H9 (cell line): Measurements from ENCODE around the gene KIF18A. TPM values are rescaled to one million over a fixed set of nuclear protein-coding genes. Genes with fewer than 3 reads are reported as not detected.

Experiments
- DNase-seq: peaks from one replicate; pipeline ENCODE4 v3.0.0-alpha.2; 2017
- H2AFZ ChIP-seq: one replicate; pipeline ENCODE4 v1.6.1; 2013; ENCODE audit warnings: mild to moderate bottlenecking, low read length, control low read depth, moderate library complexity
- H2AK5ac ChIP-seq: 2 replicates; pipeline ENCODE4 v1.6.1; 2013; ENCODE audit warnings: low read length, control low read depth, mixed read lengths; ENCODE audit not compliant: insufficient read length
- H2BK120ac ChIP-seq: one replicate; pipeline ENCODE4 v1.6.1; 2013; ENCODE audit warnings: low read depth, mild to moderate bottlenecking, low read length, control low read depth, inconsistent platforms; ENCODE audit not compliant: poor library complexity, severe bottlenecking
- H2BK12ac ChIP-seq: 2 replicates; pipeline ENCODE4 v1.6.1; 2013; ENCODE audit warnings: low read length, control low read depth, mixed read lengths, low read depth; ENCODE audit not compliant: insufficient read length
- H2BK15ac ChIP-seq: 2 replicates; pipeline ENCODE4 v1.6.1; 2013; ENCODE audit warnings: low read depth, low read length, control low read depth
- H2BK20ac ChIP-seq: one replicate; pipeline ENCODE4 v1.6.1; 2013; ENCODE audit warnings: low read depth, mild to moderate bottlenecking, low read length, control low read depth, inconsistent platforms; ENCODE audit not compliant: poor library complexity, severe bottlenecking
- H2BK5ac ChIP-seq: 2 replicates; pipeline ENCODE4 v1.6.1; 2013; ENCODE audit warnings: low read length, control low read depth, mixed read lengths; ENCODE audit not compliant: insufficient read length
- H3K14ac ChIP-seq: 2 replicates; pipeline ENCODE4 v1.6.1; 2013; ENCODE audit warnings: low read length, control low read depth; ENCODE audit not compliant: insufficient read depth
- H3K18ac ChIP-seq: 2 replicates; pipeline ENCODE4 v1.6.1; 2013; ENCODE audit warnings: low read depth, mild to moderate bottlenecking, mixed read lengths, low read length, control low read depth; ENCODE audit not compliant: insufficient read length
- H3K23ac ChIP-seq: 2 replicates; pipeline ENCODE4 v1.6.1; 2013; ENCODE audit warnings: low read length, control low read depth, mixed read lengths, low read depth; ENCODE audit not compliant: insufficient read length
- H3K23me2 ChIP-seq: 2 replicates; pipeline ENCODE4 v1.6.1; 2013; ENCODE audit warnings: low read depth, mild to moderate bottlenecking, mixed read lengths, low read length, control low read depth; ENCODE audit not compliant: insufficient read length, poor library complexity, severe bottlenecking
- H3K27ac ChIP-seq: 2 replicates; pipeline ENCODE4 v1.5.1; 2013; ENCODE audit warnings: low read length, control low read depth, mixed read lengths, low read depth; ENCODE audit not compliant: insufficient read length
- H3K27me3 ChIP-seq: 2 replicates; pipeline ENCODE4 v1.6.1; 2013; ENCODE audit warnings: low read length, control low read depth, inconsistent platforms; ENCODE audit not compliant: insufficient read depth
- H3K4ac ChIP-seq: 2 replicates; pipeline ENCODE4 v1.6.1; 2013; ENCODE audit warnings: low read depth, mild to moderate bottlenecking, control low read depth, inconsistent platforms, low read length, moderate library complexity
- H3K4me1 ChIP-seq: 2 replicates; pipeline ENCODE4 v1.6.1; 2013; ENCODE audit warnings: low read length, control low read depth, inconsistent platforms; ENCODE audit not compliant: insufficient read depth
- H3K4me2 ChIP-seq: 2 replicates; pipeline ENCODE4 v1.6.1; 2013; ENCODE audit warnings: low read length, control low read depth, mixed read lengths; ENCODE audit not compliant: insufficient read length, insufficient read depth
- H3K56ac ChIP-seq: 2 replicates; pipeline ENCODE4 v1.6.1; 2013; ENCODE audit warnings: low read depth, mild to moderate bottlenecking, mixed read lengths, low read length, control low read depth; ENCODE audit not compliant: insufficient read length
- H3K79me1 ChIP-seq: 2 replicates; pipeline ENCODE4 v1.6.1; 2013; ENCODE audit warnings: low read depth, mild to moderate bottlenecking, moderate library complexity, low read length, control low read depth, inconsistent platforms; ENCODE audit not compliant: insufficient read depth, poor library complexity, severe bottlenecking
- H3K79me2 ChIP-seq: 2 replicates; pipeline ENCODE4 v1.6.1; 2013; ENCODE audit warnings: low read length, control low read depth, inconsistent platforms; ENCODE audit not compliant: insufficient read depth
- H3K9ac ChIP-seq: 2 replicates; pipeline ENCODE4 v1.6.1; 2013; ENCODE audit warnings: low read length, control low read depth, mixed read lengths; ENCODE audit not compliant: insufficient read length; ENCODE audit errors: extremely low read depth
- H3K9me3 ChIP-seq: one replicate; pipeline ENCODE4 v1.6.1; 2013; ENCODE audit warnings: low read depth, low read length, inconsistent platforms; ENCODE audit not compliant: control insufficient read depth
- H3T11ph ChIP-seq: one replicate; pipeline ENCODE4 v1.6.1; 2013; ENCODE audit warnings: mild to moderate bottlenecking, low read length, control low read depth, inconsistent platforms
- H4K20me1 ChIP-seq: one replicate; pipeline ENCODE4 v1.6.1; 2013; ENCODE audit not compliant: control insufficient read depth, insufficient read length, insufficient read depth
- H4K5ac ChIP-seq: 2 replicates; pipeline ENCODE4 v1.6.1; 2013; ENCODE audit warnings: low read depth, mild to moderate bottlenecking, mixed read lengths, low read length, control low read depth; ENCODE audit not compliant: insufficient read length
- H4K8ac ChIP-seq: replicated peaks from 2 replicates; pipeline ENCODE4 v1.6.1; 2013; ENCODE audit warnings: low read length, control low read depth, mixed read lengths, low read depth; ENCODE audit not compliant: insufficient read length
- H4K91ac ChIP-seq: 2 replicates; pipeline ENCODE4 v1.6.1; 2013; ENCODE audit warnings: low read depth, mild to moderate bottlenecking, moderate library complexity, mixed read lengths, low read length, control low read depth; ENCODE audit not compliant: insufficient read length
- H3K27ac Mint-ChIP-seq, 3 experiments: 2 replicates in 2 of 3; 3 replicates in 1 of 3; pipeline ENCODE4 v1.8.0; 2020 to 2021; ENCODE audit warnings: mixed read lengths in 3 of 3, mild to moderate bottlenecking in 1 of 3, moderate library complexity in 1 of 3
- H3K27me3 Mint-ChIP-seq: 2 replicates; pipeline ENCODE4 v1.8.0; 2021; ENCODE audit warnings: low read depth, mild to moderate bottlenecking, moderate library complexity, mixed read lengths
- H3K36me3 Mint-ChIP-seq, 3 experiments: 2 replicates in 2 of 3; 3 replicates in 1 of 3; pipeline ENCODE4 v1.8.0; 2020 to 2021; ENCODE audit warnings: low read depth in 3 of 3, mixed read lengths in 3 of 3; ENCODE audit not compliant: insufficient read depth in 1 of 3
- H3K4me1 Mint-ChIP-seq, 2 experiments: 2 replicates each; pipeline ENCODE4 v1.8.0; 2020; ENCODE audit warnings: mixed read lengths in 2 of 2
- H3K4me3 Mint-ChIP-seq, 2 experiments: 2 replicates in 1 of 2; 3 replicates in 1 of 2; pipeline ENCODE4 v1.8.0; 2020 to 2021; ENCODE audit warnings: mild to moderate bottlenecking in 2 of 2, mixed read lengths in 2 of 2, moderate library complexity in 1 of 2
- H3K9me3 Mint-ChIP-seq, 2 experiments: 2 replicates in 1 of 2; 3 replicates in 1 of 2; pipeline ENCODE4 v1.8.0; 2020; ENCODE audit warnings: mild to moderate bottlenecking in 2 of 2, mixed read lengths in 2 of 2, moderate library complexity in 1 of 2
- WGBS: extraction: QIAGEN DNeasy Blood & Tissue Kit; methylation state at CpG from one replicate; pipeline ENCODE4 v1.1.7; 2013; ENCODE audit warnings: missing lambda C conversion rate, low lambda C conversion rate, mixed read lengths; ENCODE audit not compliant: insufficient read length; ENCODE audit errors: extremely low coverage; 5-methylcytosine and 5-hydroxymethylcytosine counted together
- total RNA-seq: library from RNA; stranded (reverse); gene quantifications from 2 replicates; pipeline ENCODE4 v1.2.1, GENCODE V29; 2021
- TF ChIP-seq, protein P1 (sequence below): fragments of 200-600 bp; sonication (generic); conservative IDR thresholded peaks from 3 replicates; pipeline ENCODE4 v1.8.0; 2021; ENCODE audit warnings: antibody characterized with exemption, mild to moderate bottlenecking

KIF18A gene
- total RNA-seq, 1 experiment from 2014 or later = 25.9 TPM

DNA sequence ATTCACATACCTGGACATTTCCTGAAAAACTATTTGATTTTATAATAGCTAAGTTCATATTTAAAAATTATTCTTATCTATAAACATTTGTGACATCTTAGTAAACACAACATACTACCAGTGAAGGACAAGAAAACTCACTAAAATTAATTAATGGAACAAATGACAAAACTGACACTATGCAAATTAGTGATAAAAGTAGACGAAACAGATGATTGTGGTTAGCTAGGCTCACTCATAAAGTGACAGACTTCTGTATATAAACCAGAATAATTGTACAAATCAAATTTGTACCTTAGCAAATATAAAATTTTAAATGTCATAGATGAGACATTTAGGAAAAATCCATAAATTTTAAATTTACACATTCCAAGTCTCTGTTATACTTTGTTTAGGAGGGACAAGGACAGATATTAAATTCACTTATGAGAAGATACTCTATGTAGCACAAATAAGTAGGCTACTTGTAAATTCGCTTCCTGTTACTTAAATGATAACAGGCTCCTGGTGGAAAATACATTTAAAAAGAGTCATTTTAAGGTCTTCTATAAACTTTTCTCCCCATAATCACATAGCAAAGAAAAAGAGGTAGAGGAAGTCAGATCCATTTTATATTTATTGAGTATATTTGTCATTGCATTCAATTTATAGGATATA is 81.2 kb downstream of the KIF18A start:
- Mint-ChIP-seq H3K36me3 (peaks cover 8 to 14% (median 9%) of the 10 kb centered on the region in 3 experiments), H3K27me3 (no peaks in the 10 kb centered on the region), H3K4me3 (no peak overlapping the region), H3K4me1 (no peaks in the 10 kb centered on the region), H3K27ac (no peak overlapping the region), H3K9me3 (peaks cover 5 to 7% of the 10 kb centered on the region in 2 experiments; a peak in 3 of 5 replicates)
- Histone ChIP-seq H3K79me2 (no peaks in the 10 kb centered on the region), H3K9ac (no peak overlapping the region), H3K18ac (no peak overlapping the region), H3K23me2 (no peaks in the 10 kb centered on the region), H2BK120ac (no peak overlapping the region), H4K20me1 (no peaks in the 10 kb centered on the region), H2BK15ac (no peak overlapping the region), H4K8ac (no peak overlapping the region), H2AK5ac (no peak overlapping the region), H4K91ac (no peak overlapping the region), H3K9me3 (no peaks in the 10 kb centered on the region), H3K14ac (no peak overlapping the region), H4K5ac (no peak overlapping the region), H3K79me1 (no peaks in the 10 kb centered on the region), H3K27me3 (no peaks in the 10 kb centered on the region), H3K4me2 (no peak overlapping the region), H2BK5ac (no peak overlapping the region), H3K4ac (no peak overlapping the region), H2BK20ac (no peak overlapping the region), H3K56ac (no peak overlapping the region), H3K23ac (no peak overlapping the region), H2AFZ (no peak overlapping the region), H3K4me1 (no peaks in the 10 kb centered on the region), H2BK12ac (no peak overlapping the region), H3T11ph (no peak overlapping the region), H3K27ac (no peak overlapping the region)
- TF ChIP-seq, protein P1, sequence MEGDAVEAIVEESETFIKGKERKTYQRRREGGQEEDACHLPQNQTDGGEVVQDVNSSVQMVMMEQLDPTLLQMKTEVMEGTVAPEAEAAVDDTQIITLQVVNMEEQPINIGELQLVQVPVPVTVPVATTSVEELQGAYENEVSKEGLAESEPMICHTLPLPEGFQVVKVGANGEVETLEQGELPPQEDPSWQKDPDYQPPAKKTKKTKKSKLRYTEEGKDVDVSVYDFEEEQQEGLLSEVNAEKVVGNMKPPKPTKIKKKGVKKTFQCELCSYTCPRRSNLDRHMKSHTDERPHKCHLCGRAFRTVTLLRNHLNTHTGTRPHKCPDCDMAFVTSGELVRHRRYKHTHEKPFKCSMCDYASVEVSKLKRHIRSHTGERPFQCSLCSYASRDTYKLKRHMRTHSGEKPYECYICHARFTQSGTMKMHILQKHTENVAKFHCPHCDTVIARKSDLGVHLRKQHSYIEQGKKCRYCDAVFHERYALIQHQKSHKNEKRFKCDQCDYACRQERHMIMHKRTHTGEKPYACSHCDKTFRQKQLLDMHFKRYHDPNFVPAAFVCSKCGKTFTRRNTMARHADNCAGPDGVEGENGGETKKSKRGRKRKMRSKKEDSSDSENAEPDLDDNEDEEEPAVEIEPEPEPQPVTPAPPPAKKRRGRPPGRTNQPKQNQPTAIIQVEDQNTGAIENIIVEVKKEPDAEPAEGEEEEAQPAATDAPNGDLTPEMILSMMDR = no peak
- no CpG with 5 or more reads among the region's 2 CpGs for WGBS
- DNase-seq = no peak
